NCI-H510A (cell line): ENCODE measurements around the gene CYP4F11.
"Not testable (repeated sequence)": the region's sequence is repeated elsewhere in the genome, so short reads cannot be mapped to it uniquely, and the experiment has no call there.

Experiments used
- DNase-seq: peaks from one replicate; lab custom pipeline; 2025; lab: John Stamatoyannopoulos, UW

The CYP4F11 gene

GRCh38 chr19:15922021-15922420 lies 12.3 kb downstream of the CYP4F11 start:
- no peak for DNase-seq

GRCh38 chr19:15919243-15919642 lies 15.1 kb downstream of the CYP4F11 start:
- DNase-seq, result no peak

- no peak for DNase-seq
These were observed 19.2 kb downstream of the CYP4F11 start for GRCh38 chr19:15915109-15915508.

- DNase-seq, result no peak
These were observed 20.5 kb downstream of the CYP4F11 start for GRCh38 chr19:15913830-15914229.

- DNase-seq, result no peak
These were observed 20.9 kb downstream of the CYP4F11 start for GRCh38 chr19:15913384-15913783.

- DNase-seq, result no peak
These were observed 22.6 kb downstream of the CYP4F11 start for GRCh38 chr19:15911599-15912235.

- DNase-seq, result no peak
These were observed 29.3 kb downstream of the CYP4F11 start for GRCh38 chr19:15905026-15905425.

- DNase-seq, result not testable (repeated sequence)
These were observed 31.4 kb downstream of the CYP4F11 start for GRCh38 chr19:15902898-15903297.

- no peak for DNase-seq
These were observed 32.1 kb downstream of the CYP4F11 start for GRCh38 chr19:15902254-15902653.

GRCh38 chr19:15900504-15900903 lies 33.8 kb downstream of the CYP4F11 start:
- no peak for DNase-seq

GRCh38 chr19:15900032-15900431 lies 34.3 kb downstream of the CYP4F11 start:
- DNase-seq, result not testable (repeated sequence)

GRCh38 chr19:15899561-15899960 lies 34.8 kb downstream of the CYP4F11 start:
- DNase-seq, result not testable (repeated sequence)

- DNase-seq, result no peak
These were observed 36.5 kb downstream of the CYP4F11 start, which contains the start of gene CYP4F2 for GRCh38 chr19:15897738-15898276. CYP4F2 (minus strand) TSS chr19:15898074; CDS start chr19:15897611, 463 bp downstream.

- no peak for DNase-seq
These were observed 37.1 kb downstream of the CYP4F11 start for GRCh38 chr19:15897026-15897737.

GRCh38 chr19:15895876-15896430 lies 38.4 kb downstream of the CYP4F11 start:
- DNase-seq, result no peak

- no peak for DNase-seq
These were observed 40.0 kb downstream of the CYP4F11 start for GRCh38 chr19:15894359-15894758.

GRCh38 chr19:15893477-15893876 lies 40.9 kb downstream of the CYP4F11 start:
- no peak for DNase-seq

GRCh38 chr19:15892012-15892411 lies 42.3 kb downstream of the CYP4F11 start:
- no peak for DNase-seq

GRCh38 chr19:15891434-15891833 lies 42.9 kb downstream of the CYP4F11 start:
- DNase-seq, result no peak

GRCh38 chr19:15889339-15889738 lies 45.0 kb downstream of the CYP4F11 start:
- DNase-seq, result not testable (repeated sequence)

- DNase-seq, result no peak
These were observed 48.4 kb downstream of the CYP4F11 start for GRCh38 chr19:15885919-15886318.

- DNase-seq, result no peak
These were observed 49.2 kb downstream of the CYP4F11 start for GRCh38 chr19:15885167-15885566.

GRCh38 chr19:15883329-15883728 lies 51.0 kb downstream of the CYP4F11 start:
- not testable (repeated sequence) for DNase-seq
